Trophoblast cell (in vitro differentiated cells and primary cell): Measurements from ENCODE around the gene IL17RA.

Experiments used
- DNase-seq, 2 donors: peaks; one replicate each; pipeline ENCODE4 v3.0.0-alpha.2; 2016
- H2AFZ ChIP-seq: 2 replicates; pipeline ENCODE4 v1.6.1; 2013; ENCODE audit warnings: low read length, moderate library complexity, mild to moderate bottlenecking; ENCODE audit not compliant: insufficient read depth, poor library complexity
- H2AK5ac ChIP-seq: 2 replicates; pipeline ENCODE4 v1.6.1; 2013; ENCODE audit warnings: mild to moderate bottlenecking, low read length
- H2BK120ac ChIP-seq: 2 replicates; pipeline ENCODE4 v1.6.1; 2013; ENCODE audit warnings: low read length, mild to moderate bottlenecking, moderate library complexity; ENCODE audit not compliant: insufficient read depth, poor library complexity
- H2BK12ac ChIP-seq: 2 replicates; pipeline ENCODE4 v1.6.1; 2013; ENCODE audit warnings: mild to moderate bottlenecking, low read length, moderate library complexity
- H2BK5ac ChIP-seq: 2 replicates; pipeline ENCODE4 v1.6.1; 2013; ENCODE audit warnings: low read length, low read depth, moderate library complexity, mild to moderate bottlenecking; ENCODE audit not compliant: poor library complexity
- H3K14ac ChIP-seq: 2 replicates; pipeline ENCODE4 v1.6.1; 2013; ENCODE audit warnings: mild to moderate bottlenecking, low read length
- H3K18ac ChIP-seq: 2 replicates; pipeline ENCODE4 v1.6.1; 2013; ENCODE audit warnings: mild to moderate bottlenecking, low read length
- H3K23ac ChIP-seq: 2 replicates; pipeline ENCODE4 v1.6.1; 2013; ENCODE audit warnings: low read length
- H3K27ac ChIP-seq: 2 replicates; pipeline ENCODE4 v1.5.1; 2013; ENCODE audit warnings: low read depth, mild to moderate bottlenecking, inconsistent platforms, low read length, moderate library complexity
- H3K27me3 ChIP-seq: 2 replicates; pipeline ENCODE4 v1.6.1; 2013; ENCODE audit warnings: inconsistent platforms, mild to moderate bottlenecking, low read length, moderate library complexity; ENCODE audit not compliant: insufficient read depth
- H3K36me3 ChIP-seq, 2 experiments: 1 replicate in 1 of 2; 2 replicates in 1 of 2; pipeline ENCODE4 v1.6.1; 2013; ENCODE audit warnings: low read length in 2 of 2, mild to moderate bottlenecking in 2 of 2, moderate library complexity in 1 of 2; ENCODE audit not compliant: insufficient read depth in 2 of 2, control insufficient read depth in 1 of 2
- H3K4ac ChIP-seq: 2 replicates; pipeline ENCODE4 v1.6.1; 2013; ENCODE audit warnings: low read depth, mild to moderate bottlenecking, low read length, moderate library complexity
- H3K4me1 ChIP-seq, 2 experiments: 1 replicate in 1 of 2; 2 replicates in 1 of 2; pipeline ENCODE4 v1.6.1; 2013; ENCODE audit warnings: low read length in 2 of 2, mild to moderate bottlenecking in 2 of 2, moderate library complexity in 1 of 2; ENCODE audit not compliant: insufficient read depth in 2 of 2, control insufficient read depth in 1 of 2
- H3K4me2 ChIP-seq: 2 replicates; pipeline ENCODE4 v1.6.1; 2013; ENCODE audit warnings: inconsistent platforms, mild to moderate bottlenecking, low read length, moderate library complexity
- H3K4me3 ChIP-seq: 2 replicates; pipeline ENCODE4 v1.5.1; 2013; ENCODE audit warnings: mild to moderate bottlenecking, low read depth, low read length, inconsistent platforms
- H3K79me1 ChIP-seq: one replicate; pipeline ENCODE4 v1.6.1; 2013; ENCODE audit warnings: low read length
- H3K79me2 ChIP-seq: 2 replicates; pipeline ENCODE4 v1.6.1; 2013; ENCODE audit warnings: low read length, mild to moderate bottlenecking; ENCODE audit not compliant: control insufficient read depth, insufficient read depth, poor library complexity
- H3K9ac ChIP-seq: 2 replicates; pipeline ENCODE4 v1.6.1; 2013; ENCODE audit warnings: mild to moderate bottlenecking, low read length
- H3K9me3 ChIP-seq: 2 replicates; pipeline ENCODE4 v1.6.1; 2013; ENCODE audit warnings: low read depth, mild to moderate bottlenecking, control low read depth, inconsistent platforms, low read length; ENCODE audit not compliant: insufficient read depth
- H4K12ac ChIP-seq: 2 replicates; pipeline ENCODE4 v1.6.1; 2013; ENCODE audit warnings: low read depth, mild to moderate bottlenecking, low read length, moderate library complexity
- H4K8ac ChIP-seq: 2 replicates; pipeline ENCODE4 v1.6.1; 2013; ENCODE audit warnings: low read depth, mild to moderate bottlenecking, low read length, moderate library complexity
- H4K91ac ChIP-seq: one replicate; pipeline ENCODE4 v1.6.1; 2013; ENCODE audit warnings: low read depth, mild to moderate bottlenecking, low read length, moderate library complexity
- WGBS: extraction: QIAGEN DNeasy Blood & Tissue Kit; methylation state at CpG from one replicate; pipeline ENCODE4 v1.1.7; 2013; ENCODE audit warnings: missing lambda C conversion rate; ENCODE audit not compliant: insufficient read length, insufficient coverage; ENCODE audit errors: extremely low coverage; 5-methylcytosine and 5-hydroxymethylcytosine counted together

The IL17RA gene

GRCh38 chr22:17056058-17056457 lies 28.7 kb upstream of the IL17RA start:
- H4K12ac ChIP-seq, result no peak overlapping the region
- H2BK5ac ChIP-seq, result no peak overlapping the region
- no peak overlapping the region for H4K8ac ChIP-seq
- no peak overlapping the region for H3K18ac ChIP-seq
- H3K9ac ChIP-seq, result no peak overlapping the region
- no peaks in the 10 kb centered on the region for H3K4me1 ChIP-seq
- WGBS, result no CpG with 5 or more reads among the region's 5 CpGs
- no peak overlapping the region for H2AFZ ChIP-seq
- no peak for DNase-seq
- no peak overlapping the region for H3K27ac ChIP-seq
- H3K4me3 ChIP-seq, result no peak overlapping the region
- H3K36me3 ChIP-seq, result no peaks in the 10 kb centered on the region
- no peak overlapping the region for H3K23ac ChIP-seq
- H3K4me2 ChIP-seq, result no peak overlapping the region
- no peak overlapping the region for H4K91ac ChIP-seq
- no peak overlapping the region for H3K14ac ChIP-seq
- H3K79me1 ChIP-seq, result no peaks in the 10 kb centered on the region
- no peak overlapping the region for H2BK12ac ChIP-seq
- no peak overlapping the region for H2AK5ac ChIP-seq
- H3K79me2 ChIP-seq, result no peaks in the 10 kb centered on the region
- no peaks in the 10 kb centered on the region for H3K27me3 ChIP-seq
- H3K9me3 ChIP-seq, result no peaks in the 10 kb centered on the region
- H3K4ac ChIP-seq, result no peak overlapping the region
- no peak overlapping the region for H2BK120ac ChIP-seq

- Histone ChIP-seq H2AK5ac (no peak overlapping the region), H3K23ac (no peak overlapping the region), H3K27ac (no peak overlapping the region), H2BK5ac (no peak overlapping the region), H3K79me1 (no peaks in the 10 kb centered on the region), H2AFZ (no peak overlapping the region), H3K18ac (no peak overlapping the region), H2BK12ac (no peak overlapping the region), H3K4ac (no peak overlapping the region), H3K27me3 (no peaks in the 10 kb centered on the region), H4K8ac (no peak overlapping the region), H3K4me3 (no peak overlapping the region), H3K9ac (no peak overlapping the region), H3K36me3 (no peaks in the 10 kb centered on the region), H3K14ac (no peak overlapping the region), H2BK120ac (no peak overlapping the region), H4K12ac (no peak overlapping the region), H3K4me2 (no peak overlapping the region), H3K79me2 (no peaks in the 10 kb centered on the region), H3K9me3 (no peaks in the 10 kb centered on the region), H4K91ac (no peak overlapping the region), H3K4me1 (no peaks in the 10 kb centered on the region)
- WGBS, result no CpG with 5 or more reads among the region's 8 CpGs
- no peak for DNase-seq
These were observed 28.0 kb upstream of the IL17RA start for GRCh38 chr22:17056807-17057206.

- no peaks in the 10 kb centered on the region for H3K36me3 ChIP-seq
- H3K4me2 ChIP-seq, result no peak overlapping the region
- H3K27me3 ChIP-seq, result no peaks in the 10 kb centered on the region
- H3K9me3 ChIP-seq, result no peaks in the 10 kb centered on the region
- peak; percentile 68 to 89 for DNase-seq
- no CpG with 5 or more reads among the region's 11 CpGs for WGBS
- no peak overlapping the region for H3K9ac ChIP-seq
- H3K18ac ChIP-seq, result no peak overlapping the region
- no peak overlapping the region for H4K91ac ChIP-seq
- H3K23ac ChIP-seq, result no peak overlapping the region
- H2BK120ac ChIP-seq, result no peak overlapping the region
- no peak overlapping the region for H3K27ac ChIP-seq
- H3K4me3 ChIP-seq, result no peak overlapping the region
- no peak overlapping the region for H2AFZ ChIP-seq
- H3K4ac ChIP-seq, result no peak overlapping the region
- no peaks in the 10 kb centered on the region for H3K79me2 ChIP-seq
- no peak overlapping the region for H2BK12ac ChIP-seq
- no peak overlapping the region for H4K12ac ChIP-seq
- H3K79me1 ChIP-seq, result no peaks in the 10 kb centered on the region
- H2BK5ac ChIP-seq, result no peak overlapping the region
- no peak overlapping the region for H2AK5ac ChIP-seq
- H4K8ac ChIP-seq, result no peak overlapping the region
- H3K4me1 ChIP-seq, result no peaks in the 10 kb centered on the region
- no peak overlapping the region for H3K14ac ChIP-seq
These were observed 26.6 kb upstream of the IL17RA start for GRCh38 chr22:17057959-17058814.

- Histone ChIP-seq H3K9ac (no peak overlapping the region), H4K8ac (no peak overlapping the region), H3K27me3 (no peaks in the 10 kb centered on the region), H2BK12ac (no peak overlapping the region), H3K18ac (no peak overlapping the region), H2BK5ac (no peak overlapping the region), H3K4me2 (no peak overlapping the region), H3K4me3 (no peak overlapping the region), H4K12ac (no peak overlapping the region), H4K91ac (no peak overlapping the region), H3K79me1 (no peaks in the 10 kb centered on the region), H3K23ac (no peak overlapping the region), H3K14ac (no peak overlapping the region), H2AK5ac (no peak overlapping the region), H3K9me3 (no peaks in the 10 kb centered on the region), H3K27ac (no peak overlapping the region), H3K36me3 (no peaks in the 10 kb centered on the region), H3K4ac (no peak overlapping the region), H3K4me1 (no peaks in the 10 kb centered on the region), H2BK120ac (no peak overlapping the region), H2AFZ (no peak overlapping the region), H3K79me2 (no peaks in the 10 kb centered on the region)
- no CpG with 5 or more reads among the region's 3 CpGs for WGBS
- DNase-seq, result no peak
These were observed 24.7 kb upstream of the IL17RA start for GRCh38 chr22:17060126-17060525.
